ENCODE results near the gene CACNB2.
"Not testable (repeated sequence)": the region's sequence is repeated elsewhere in the genome, so short reads cannot be mapped to it uniquely, and the experiment has no call there.

Gene CACNB2

GRCh38 chr10:18202680-18203460, 62.6 kb downstream of the CACNB2 start:
- no peak for DNase-seq

DNA sequence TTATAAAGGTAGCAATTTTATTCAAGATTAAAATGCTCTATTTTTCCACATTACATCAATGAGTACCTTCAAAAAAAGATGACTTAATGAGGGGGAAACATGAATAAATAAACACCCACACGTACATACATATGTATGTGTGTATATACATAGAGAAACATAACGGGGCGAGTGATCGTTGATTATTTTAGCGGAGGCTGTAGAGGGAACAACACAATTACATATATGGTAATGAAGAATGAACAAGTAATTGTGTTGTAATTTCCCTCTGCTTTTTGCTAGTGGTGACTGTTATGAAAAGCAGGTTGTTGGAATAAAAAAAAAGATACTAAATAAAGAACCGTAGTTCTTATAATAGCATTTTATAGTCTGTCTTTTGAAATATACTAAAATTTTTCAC, 63.2 kb downstream of the CACNB2 start:
- DNase-seq = no peak

- DNase-seq = no peak
Observed at GRCh38 chr10:18204039-18204835, 64.0 kb downstream of the CACNB2 start.

- no peak for DNase-seq
Observed at GRCh38 chr10:18205098-18205834, 65.0 kb downstream of the CACNB2 start.

DNA sequence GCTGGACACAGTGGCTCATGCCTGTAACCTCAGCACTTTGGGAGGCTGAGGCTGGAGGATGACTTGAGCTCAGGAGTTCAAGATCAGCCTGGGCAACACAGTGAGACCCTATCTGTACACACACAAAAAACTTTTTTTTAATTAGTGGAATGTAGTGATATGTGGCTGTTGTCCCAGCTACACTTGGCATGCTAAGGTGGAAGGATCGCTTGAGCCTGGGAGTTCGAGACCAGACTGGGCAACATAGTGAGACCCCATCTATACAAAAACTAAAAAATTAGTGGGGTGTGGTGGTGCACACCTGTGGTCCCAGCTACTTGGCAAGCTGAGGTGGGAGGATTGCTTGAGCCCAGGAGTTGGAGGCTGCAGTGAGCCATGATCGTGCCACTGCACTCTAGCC, 68.0 kb downstream of the CACNB2 start:
- not testable (repeated sequence) for DNase-seq

- DNase-seq = no peak
Observed at GRCh38 chr10:18209241-18209640, 69.0 kb downstream of the CACNB2 start.

DNA sequence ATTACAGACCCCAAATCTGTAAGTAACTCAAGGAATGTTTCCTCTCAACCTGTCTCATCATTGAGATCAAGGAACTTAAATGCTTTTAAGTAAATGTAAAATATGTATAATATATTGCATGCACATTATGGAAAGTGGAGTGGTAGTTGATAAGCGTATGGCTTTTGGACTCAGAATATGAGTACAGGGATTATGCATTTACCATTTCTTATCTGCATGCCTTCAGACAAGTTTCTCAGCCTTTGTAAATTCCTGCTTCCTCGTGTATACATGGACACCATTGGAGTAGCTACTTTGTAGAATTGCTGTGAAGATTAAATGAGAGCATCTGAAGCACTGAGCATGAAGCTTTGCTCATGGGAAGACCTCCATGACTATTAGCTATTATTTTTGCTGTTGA, 70.5 kb downstream of the CACNB2 start:
- DNase-seq = no peak

GRCh38 chr10:18211862-18212261, 71.6 kb downstream of the CACNB2 start:
- DNase-seq = no peak

DNA sequence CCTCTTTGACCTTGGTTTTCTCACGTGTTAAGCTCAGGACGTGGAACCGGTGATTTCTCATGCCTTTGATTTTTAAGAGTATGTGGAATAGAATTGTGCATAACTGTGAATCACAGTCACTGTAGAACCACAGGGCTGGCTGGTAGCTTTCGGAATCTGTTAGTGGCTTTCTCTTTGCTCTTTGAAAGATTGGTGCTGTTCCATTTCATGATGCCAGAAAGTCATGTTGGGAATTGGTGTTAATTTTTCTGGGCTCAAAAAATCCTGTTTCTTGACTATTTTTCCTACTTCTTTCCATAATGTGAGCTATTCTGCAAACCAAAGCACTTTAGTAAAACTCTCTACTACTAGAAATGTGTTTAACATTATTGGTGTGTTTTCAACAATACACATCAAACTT, 73.0 kb downstream of the CACNB2 start:
- DNase-seq = no peak

- peak in 1 of 2 experiments; percentile 1 for DNase-seq
Observed at GRCh38 chr10:18214691-18215563, 74.7 kb downstream of the CACNB2 start.

DNA sequence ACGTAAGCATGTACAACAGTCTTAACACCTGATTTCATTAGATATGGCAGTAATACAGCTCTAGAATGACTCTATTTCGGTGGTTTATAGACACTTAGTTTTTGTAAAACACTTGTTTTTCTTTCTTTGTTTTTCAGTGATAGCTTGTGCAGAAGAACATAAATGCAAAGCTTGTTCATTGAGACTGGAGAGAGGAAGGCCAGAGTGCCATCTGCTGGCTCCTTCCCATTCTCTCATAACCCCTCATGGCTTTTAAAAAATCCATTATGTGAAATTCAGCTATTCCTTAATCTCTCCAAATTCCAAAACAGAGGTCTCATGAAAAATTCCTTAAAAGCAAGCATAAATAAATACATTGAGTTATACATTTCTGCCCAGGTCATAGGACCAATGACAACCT, 76.3 kb downstream of the CACNB2 start:
- no peak for DNase-seq

- DNase-seq = no peak
Observed at GRCh38 chr10:18217577-18217976, 77.4 kb downstream of the CACNB2 start.

DNA sequence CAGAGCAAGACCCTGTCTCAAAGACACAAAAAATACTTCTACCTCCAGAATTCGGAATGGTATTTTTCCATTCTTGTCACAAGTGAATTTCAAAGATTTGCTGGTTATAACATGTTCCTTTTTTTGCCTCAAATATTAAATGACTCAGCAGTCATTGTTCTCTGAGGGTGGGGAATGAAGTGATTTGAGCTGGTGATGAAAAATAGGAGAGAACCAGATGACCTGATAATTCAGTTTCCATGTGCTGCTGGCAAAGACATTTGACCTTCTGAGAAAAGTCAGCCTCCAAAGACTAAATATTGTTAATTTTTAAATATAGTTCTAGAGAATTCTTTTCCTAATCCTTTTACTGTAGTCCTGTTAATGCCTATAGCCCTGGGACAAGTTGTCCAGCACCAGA, 78.9 kb downstream of the CACNB2 start:
- no peak for DNase-seq

- no peak for DNase-seq
Observed at GRCh38 chr10:18221123-18221522, 80.9 kb downstream of the CACNB2 start.

DNA sequence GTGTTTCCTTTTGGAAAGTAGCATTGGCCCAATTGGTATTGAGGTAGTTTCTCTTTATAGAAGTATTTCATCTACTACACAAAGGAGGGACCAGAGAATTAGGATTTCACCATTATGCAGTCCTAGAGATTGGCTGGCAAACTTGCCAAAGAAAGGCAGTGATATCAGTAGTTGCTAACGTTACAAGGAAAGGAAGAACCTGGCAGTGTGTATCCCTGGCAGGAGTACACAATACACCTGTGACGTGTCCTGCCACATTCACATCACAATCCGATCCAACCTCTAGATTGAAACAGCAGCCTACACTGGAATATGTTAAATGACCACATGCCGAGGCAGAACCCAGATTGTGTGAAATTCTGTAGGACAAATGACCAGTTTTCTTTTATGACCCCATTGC, 81.7 kb downstream of the CACNB2 start:
- no peak for DNase-seq

GRCh38 chr10:18222866-18223265, 82.6 kb downstream of the CACNB2 start:
- DNase-seq = no peak

DNA sequence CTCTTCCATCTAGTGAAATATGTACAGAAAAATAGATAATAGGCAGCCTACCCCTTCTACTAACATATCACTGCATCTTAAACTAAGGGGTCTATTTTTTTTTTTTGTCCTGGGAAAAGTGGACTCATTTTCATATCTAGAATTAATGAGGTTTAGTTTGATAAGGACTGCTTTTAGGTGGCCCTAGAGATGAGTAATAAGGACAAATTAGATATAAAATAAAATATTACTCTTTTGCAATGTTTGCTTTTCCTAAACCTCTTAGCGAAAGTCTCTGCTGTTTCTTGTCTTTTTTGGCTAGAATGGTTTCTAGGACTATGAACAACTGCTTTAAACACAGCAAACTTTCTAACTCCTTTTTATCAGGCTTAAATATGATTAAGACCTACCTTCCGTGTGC, 83.7 kb downstream of the CACNB2 start:
- DNase-seq = no peak

DNA sequence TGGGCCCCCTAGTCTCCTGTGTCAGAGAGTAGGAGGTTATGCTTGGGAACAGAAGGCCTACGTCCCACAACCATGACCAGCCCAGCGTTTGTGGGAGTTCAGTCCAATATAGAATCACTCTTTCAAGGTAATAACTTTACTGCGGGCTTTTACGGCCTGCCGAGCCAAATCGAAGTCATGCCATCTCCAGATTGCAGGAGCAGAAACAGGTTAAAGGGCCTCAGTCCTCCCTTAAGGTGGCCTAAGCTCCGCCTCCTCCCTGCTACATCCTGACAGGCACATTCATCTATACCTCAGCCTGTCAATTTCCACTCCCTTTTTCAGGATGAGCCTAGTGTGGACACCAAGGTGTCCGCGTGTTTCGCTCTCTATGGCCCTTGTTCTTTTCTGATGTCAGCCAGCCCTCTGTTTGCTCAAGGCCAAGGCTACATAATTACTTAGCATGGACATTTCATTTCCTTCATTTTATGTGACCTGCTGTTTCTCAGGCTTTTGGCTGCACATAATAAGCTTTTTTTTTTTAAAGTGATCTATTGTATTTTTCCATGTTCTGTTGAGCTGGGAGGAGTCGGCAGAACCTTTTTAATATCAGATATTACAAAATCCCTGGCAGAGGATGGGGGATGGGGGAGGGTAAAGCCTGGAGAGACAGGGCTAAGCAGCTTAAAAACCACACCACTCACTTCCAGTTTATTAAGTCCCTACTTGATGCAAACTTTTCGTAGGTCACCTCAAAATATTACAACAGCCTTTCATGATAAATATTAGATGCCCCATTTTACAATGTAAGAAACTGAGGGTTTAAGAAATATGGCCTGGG, 84.6 kb downstream of the CACNB2 start:
- no peak for DNase-seq

- DNase-seq = no peak
Observed at GRCh38 chr10:18226336-18226735, 86.1 kb downstream of the CACNB2 start.

DNA sequence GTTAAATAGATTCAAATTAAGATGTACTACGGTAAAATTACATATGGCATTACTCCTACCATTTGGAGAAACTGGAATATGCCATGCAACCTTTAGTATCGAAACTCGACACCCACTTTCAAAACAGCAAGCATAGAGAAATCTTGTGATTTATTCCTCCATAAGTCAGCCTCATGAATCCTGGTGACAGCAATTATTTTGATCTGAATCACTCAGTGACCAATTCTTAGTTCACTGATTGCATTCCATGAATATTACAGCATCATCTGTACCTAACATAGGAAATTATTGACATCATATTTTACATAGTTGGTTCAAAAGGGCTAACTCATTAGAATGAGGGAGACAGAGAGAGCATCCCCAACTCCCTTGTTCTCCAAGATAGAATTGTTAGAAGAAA, 89.6 kb downstream of the CACNB2 start:
- no peak for DNase-seq

DNA sequence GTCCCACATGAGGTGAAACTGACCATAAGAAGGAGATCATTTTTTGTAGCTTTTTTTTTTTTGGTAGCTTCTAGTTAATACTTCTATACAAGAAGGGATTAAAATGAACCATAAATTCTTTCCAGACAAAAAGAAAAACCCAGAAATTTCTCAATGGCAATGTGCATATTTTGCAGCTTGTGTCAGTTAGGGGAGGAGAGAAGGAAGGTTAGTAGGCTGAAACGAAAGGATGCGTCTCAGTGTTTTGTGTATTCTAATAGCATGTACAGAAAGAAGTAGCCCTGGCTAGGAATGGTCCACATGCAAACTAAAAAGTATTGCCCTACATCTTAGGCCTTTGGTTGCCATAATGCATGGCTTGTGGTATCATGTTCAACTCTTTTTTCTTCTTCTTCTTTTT, 90.6 kb downstream of the CACNB2 start:
- no peak for DNase-seq

DNA sequence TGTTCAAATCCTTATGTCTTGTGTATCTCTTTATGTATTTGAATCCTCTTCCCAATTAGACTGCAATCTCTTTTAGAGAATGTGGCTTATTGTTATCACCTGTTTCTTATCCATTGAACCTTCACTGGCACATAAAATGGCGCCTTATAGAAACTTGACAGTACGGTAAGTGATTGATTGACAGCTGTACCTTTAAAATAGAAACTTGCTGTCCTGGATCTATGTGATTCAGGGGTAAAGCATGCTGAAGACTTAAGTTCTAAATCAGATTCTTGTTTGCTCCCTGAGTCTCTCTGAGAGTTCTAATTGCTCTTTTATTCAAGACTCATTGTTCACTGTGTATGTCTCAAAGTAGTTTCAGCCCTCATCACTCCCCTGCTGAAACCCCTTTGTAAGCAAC, 91.3 kb downstream of the CACNB2 start:
- no peak for DNase-seq
